ENCODE results near the gene MYO1D.

DNA sequence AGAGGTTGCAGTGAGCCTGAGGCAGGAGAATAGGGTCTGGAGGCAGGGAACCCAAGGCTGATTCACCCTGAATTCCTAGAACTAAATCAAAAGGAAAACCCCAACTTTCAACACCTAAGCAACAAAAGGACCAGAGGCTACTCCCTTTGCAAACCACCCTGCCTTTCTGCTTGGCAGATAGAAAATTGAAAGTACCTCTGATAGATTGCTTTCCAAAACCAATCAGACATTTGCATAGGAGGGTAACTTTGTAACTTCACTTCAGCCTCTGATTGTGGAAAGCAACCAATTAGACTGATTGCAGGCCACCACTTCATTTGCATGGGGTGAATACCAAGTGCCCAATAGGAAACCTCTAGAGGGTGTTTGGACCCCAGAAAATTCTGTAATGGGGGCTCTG, 40.2 kb upstream of the MYO1D start:
- TF ChIP-seq, protein P1, sequence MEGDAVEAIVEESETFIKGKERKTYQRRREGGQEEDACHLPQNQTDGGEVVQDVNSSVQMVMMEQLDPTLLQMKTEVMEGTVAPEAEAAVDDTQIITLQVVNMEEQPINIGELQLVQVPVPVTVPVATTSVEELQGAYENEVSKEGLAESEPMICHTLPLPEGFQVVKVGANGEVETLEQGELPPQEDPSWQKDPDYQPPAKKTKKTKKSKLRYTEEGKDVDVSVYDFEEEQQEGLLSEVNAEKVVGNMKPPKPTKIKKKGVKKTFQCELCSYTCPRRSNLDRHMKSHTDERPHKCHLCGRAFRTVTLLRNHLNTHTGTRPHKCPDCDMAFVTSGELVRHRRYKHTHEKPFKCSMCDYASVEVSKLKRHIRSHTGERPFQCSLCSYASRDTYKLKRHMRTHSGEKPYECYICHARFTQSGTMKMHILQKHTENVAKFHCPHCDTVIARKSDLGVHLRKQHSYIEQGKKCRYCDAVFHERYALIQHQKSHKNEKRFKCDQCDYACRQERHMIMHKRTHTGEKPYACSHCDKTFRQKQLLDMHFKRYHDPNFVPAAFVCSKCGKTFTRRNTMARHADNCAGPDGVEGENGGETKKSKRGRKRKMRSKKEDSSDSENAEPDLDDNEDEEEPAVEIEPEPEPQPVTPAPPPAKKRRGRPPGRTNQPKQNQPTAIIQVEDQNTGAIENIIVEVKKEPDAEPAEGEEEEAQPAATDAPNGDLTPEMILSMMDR (IDR thresholded peaks at IDR 0.05) = no peak
- no peak for TF ChIP-seq EP300 (IDR thresholded peaks at IDR 0.05)
- no peak for TF ChIP-seq POLR2A (IDR thresholded peaks at IDR 0.05)
